ENCODE results near the gene TMTC2. TPM values are rescaled to one million over a fixed set of nuclear protein-coding genes. Genes with fewer than 3 reads are reported as not detected.
A peak's percentile ranks its signal among the peaks of the same experiment; 100 is the strongest.

Gene TMTC2
- total RNA-seq, 1 donor from 2014 or later = 25.5 TPM

GRCh38 chr12:83093426-83093825 is 406.7 kb downstream of the TMTC2 start:
- no peak for DNase-seq (ENCODE audit: low spot score)
- H3K4me2 ChIP-seq = no peak overlapping the region
- Mint-ChIP-seq H3K27me3 (ENCODE audit: insufficient read depth, low read depth) (peaks cover 2% of the 10 kb centered on the region), H3K36me3 (peaks cover 6% of the 10 kb centered on the region), H3K27ac (no peak overlapping the region), H3K9me3 (peaks cover 13% of the 10 kb centered on the region), H3K4me3 (no peak overlapping the region), H3K4me1 (peaks cover 33% of the 10 kb centered on the region)
- peaks cover 10% of the 10 kb centered on the region for H3F3A ChIP-seq (ENCODE audit: low read depth)
- peaks cover 38% of the 10 kb centered on the region for H3K4me1 ChIP-seq
- H3K9ac ChIP-seq = no peak overlapping the region
- H3K27ac ChIP-seq = no peak overlapping the region
- no peaks in the 10 kb centered on the region for H3K79me2 ChIP-seq (ENCODE audit: low read depth)
- no peaks in the 10 kb centered on the region for H4K20me1 ChIP-seq (ENCODE audit: low read depth)
- TF ChIP-seq EZH2 (IDR thresholded peaks at IDR 0.05) (no peak), EZH2phosphoT487 (IDR thresholded peaks at IDR 0.05) (no peak), CTCF (IDR thresholded peaks at IDR 0.05) (no peak)
- no peaks in the 10 kb centered on the region for H3K36me3 ChIP-seq
- H3K4me3 ChIP-seq = no peak overlapping the region
- no peak overlapping the region for H2AFZ ChIP-seq (replicated peaks)
- H3K9me3 ChIP-seq (ENCODE audit: low read depth) = no peaks in the 10 kb centered on the region
- no peaks in the 10 kb centered on the region for H3K27me3 ChIP-seq

GRCh38 chr12:83097643-83098342 is 411.1 kb downstream of the TMTC2 start:
- Histone ChIP-seq H3K36me3 (no peaks in the 10 kb centered on the region), H4K20me1 (ENCODE audit: low read depth) (no peaks in the 10 kb centered on the region), H3K4me2 (no peak overlapping the region), H3K27me3 (no peaks in the 10 kb centered on the region), H3K79me2 (ENCODE audit: low read depth) (no peaks in the 10 kb centered on the region), H2AFZ (replicated peaks) (no peak overlapping the region), H3K9ac (no peak overlapping the region), H3K4me3 (no peak overlapping the region), H3K4me1 (peaks cover 14% of the 10 kb centered on the region), H3F3A (ENCODE audit: low read depth) (no peaks in the 10 kb centered on the region), H3K27ac (no peak overlapping the region), H3K9me3 (ENCODE audit: low read depth) (no peaks in the 10 kb centered on the region)
- peaks cover 4% of the 10 kb centered on the region for H3K36me3 Mint-ChIP-seq
- H3K27me3 Mint-ChIP-seq (ENCODE audit: insufficient read depth, low read depth) = peaks cover 2% of the 10 kb centered on the region
- DNase-seq (ENCODE audit: low spot score) = no peak
- peaks cover 16% of the 10 kb centered on the region for H3K4me1 Mint-ChIP-seq
- peak overlapping the region; percentile 1 for H3K27ac Mint-ChIP-seq
- no peak overlapping the region for H3K4me3 Mint-ChIP-seq
- TF ChIP-seq EZH2phosphoT487 (IDR thresholded peaks at IDR 0.05) (no peak), EZH2 (IDR thresholded peaks at IDR 0.05) (no peak), CTCF (IDR thresholded peaks at IDR 0.05) (no peak)
- peaks cover 13% of the 10 kb centered on the region for H3K9me3 Mint-ChIP-seq

GRCh38 chr12:83099436-83099835 is 412.7 kb downstream of the TMTC2 start:
- Histone ChIP-seq H3K27me3 (no peaks in the 10 kb centered on the region), H3K36me3 (no peaks in the 10 kb centered on the region), H3K9ac (no peak overlapping the region), H3K79me2 (ENCODE audit: low read depth) (no peaks in the 10 kb centered on the region), H3F3A (ENCODE audit: low read depth) (no peaks in the 10 kb centered on the region), H2AFZ (replicated peaks) (no peak overlapping the region), H3K4me3 (no peak overlapping the region), H3K9me3 (ENCODE audit: low read depth) (no peaks in the 10 kb centered on the region), H3K4me2 (no peak overlapping the region), H3K27ac (no peak overlapping the region), H3K4me1 (peaks cover 7% of the 10 kb centered on the region), H4K20me1 (ENCODE audit: low read depth) (no peaks in the 10 kb centered on the region)
- H3K36me3 Mint-ChIP-seq = peaks cover 7% of the 10 kb centered on the region
- peaks cover 11% of the 10 kb centered on the region for H3K4me1 Mint-ChIP-seq
- H3K27me3 Mint-ChIP-seq (ENCODE audit: insufficient read depth, low read depth) = peaks cover 2% of the 10 kb centered on the region
- DNase-seq (ENCODE audit: low spot score) = no peak
- no peak overlapping the region for H3K27ac Mint-ChIP-seq
- H3K4me3 Mint-ChIP-seq = no peak overlapping the region
- peaks cover 8% of the 10 kb centered on the region for H3K9me3 Mint-ChIP-seq
- TF ChIP-seq EZH2 (IDR thresholded peaks at IDR 0.05) (no peak), CTCF (IDR thresholded peaks at IDR 0.05) (no peak), EZH2phosphoT487 (IDR thresholded peaks at IDR 0.05) (no peak)
